ENCODE results near the gene COBL.

The COBL gene

DNA sequence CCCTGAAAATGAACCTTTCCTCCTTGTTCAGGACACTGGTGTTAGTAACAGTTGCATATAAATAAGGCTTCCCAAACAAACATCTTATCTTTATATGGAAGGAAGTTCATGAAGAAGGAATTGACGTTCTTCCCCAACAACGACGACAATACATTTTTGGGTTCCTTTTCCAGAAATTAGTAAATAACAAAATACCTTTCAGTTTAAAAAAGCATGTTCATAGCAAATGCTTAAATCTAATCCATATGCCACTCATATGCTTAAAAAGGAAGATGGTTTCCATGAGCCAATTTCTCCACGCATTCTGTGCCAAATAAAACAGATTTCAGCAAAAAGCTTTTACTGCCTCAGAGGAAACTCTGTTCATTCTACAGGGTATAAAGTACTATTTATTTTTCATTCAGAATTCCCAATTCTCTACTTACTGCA is 182.6 kb downstream of the COBL start:
- TF ChIP-seq CTCF (IDR thresholded peaks at IDR 0.05; ENCODE audit: low read depth, low read length, poor library complexity, severe bottlenecking) (no peak), EZH2phosphoT487 (IDR thresholded peaks at IDR 0.05; ENCODE audit: borderline replicate concordance, low read length) (no peak)
- H4K20me1 ChIP-seq (ENCODE audit: control insufficient read depth, insufficient read depth, low read depth, low read length): no peaks in the 10 kb centered on the region
- H3K36me3 ChIP-seq (ENCODE audit: control insufficient read depth, low read length): no peaks in the 10 kb centered on the region
- no peak overlapping the region for H3K27ac ChIP-seq (ENCODE audit: low read depth, low read length)
- H3K4me1 ChIP-seq (ENCODE audit: control insufficient read depth, low read length): no peaks in the 10 kb centered on the region
- H3K9me2 ChIP-seq (replicated peaks; ENCODE audit: control insufficient read depth, low read length): no peaks in the 10 kb centered on the region
- no peaks in the 10 kb centered on the region for H3K79me2 ChIP-seq (ENCODE audit: control insufficient read depth, low read length)
- H3F3A ChIP-seq (ENCODE audit: control insufficient read depth, insufficient read depth): no peaks in the 10 kb centered on the region
- H3K27me3 ChIP-seq (ENCODE audit: control insufficient read depth, low read length): no peaks in the 10 kb centered on the region
- H3K9me3 ChIP-seq (ENCODE audit: control insufficient read depth, insufficient read depth, low read length): no peaks in the 10 kb centered on the region
- H3K4me2 ChIP-seq (ENCODE audit: low read length): no peak overlapping the region
- no peak overlapping the region for H3K4me3 ChIP-seq (ENCODE audit: low read length)

DNA sequence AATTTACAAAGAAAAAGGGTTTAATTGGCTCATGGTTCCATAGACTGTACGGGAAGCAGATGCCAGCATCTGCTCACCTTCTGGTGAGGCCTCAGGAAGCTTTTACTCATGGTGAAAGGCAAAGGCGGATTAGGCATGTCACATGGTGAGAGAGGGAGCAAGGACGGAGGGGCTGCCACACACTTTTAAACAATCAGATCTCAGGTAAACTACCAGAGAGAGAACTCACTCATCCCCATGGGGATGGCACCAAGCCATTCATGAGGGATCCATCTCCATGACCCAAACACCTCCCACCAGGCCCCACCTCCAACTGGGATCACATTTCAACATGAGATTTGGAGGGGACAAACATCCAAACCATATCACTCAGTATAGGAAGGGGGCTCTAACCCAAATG is 183.9 kb downstream of the COBL start:
- H3K4me3 ChIP-seq (ENCODE audit: low read length): no peak overlapping the region
- H3K4me2 ChIP-seq (ENCODE audit: low read length): no peak overlapping the region
- H3K79me2 ChIP-seq (ENCODE audit: control insufficient read depth, low read length): no peaks in the 10 kb centered on the region
- H3K36me3 ChIP-seq (ENCODE audit: control insufficient read depth, low read length): no peaks in the 10 kb centered on the region
- H3F3A ChIP-seq (ENCODE audit: control insufficient read depth, insufficient read depth): no peaks in the 10 kb centered on the region
- no peaks in the 10 kb centered on the region for H3K27me3 ChIP-seq (ENCODE audit: control insufficient read depth, low read length)
- no peak for TF ChIP-seq EZH2phosphoT487 (IDR thresholded peaks at IDR 0.05; ENCODE audit: borderline replicate concordance, low read length)
- TF ChIP-seq CTCF (IDR thresholded peaks at IDR 0.05; ENCODE audit: low read depth, low read length, poor library complexity, severe bottlenecking): no peak
- no peaks in the 10 kb centered on the region for H4K20me1 ChIP-seq (ENCODE audit: control insufficient read depth, insufficient read depth, low read depth, low read length)
- no peaks in the 10 kb centered on the region for H3K9me2 ChIP-seq (replicated peaks; ENCODE audit: control insufficient read depth, low read length)
- no peak overlapping the region for H3K27ac ChIP-seq (ENCODE audit: low read depth, low read length)
- H3K9me3 ChIP-seq (ENCODE audit: control insufficient read depth, insufficient read depth, low read length): no peaks in the 10 kb centered on the region
- H3K4me1 ChIP-seq (ENCODE audit: control insufficient read depth, low read length): no peaks in the 10 kb centered on the region

DNA sequence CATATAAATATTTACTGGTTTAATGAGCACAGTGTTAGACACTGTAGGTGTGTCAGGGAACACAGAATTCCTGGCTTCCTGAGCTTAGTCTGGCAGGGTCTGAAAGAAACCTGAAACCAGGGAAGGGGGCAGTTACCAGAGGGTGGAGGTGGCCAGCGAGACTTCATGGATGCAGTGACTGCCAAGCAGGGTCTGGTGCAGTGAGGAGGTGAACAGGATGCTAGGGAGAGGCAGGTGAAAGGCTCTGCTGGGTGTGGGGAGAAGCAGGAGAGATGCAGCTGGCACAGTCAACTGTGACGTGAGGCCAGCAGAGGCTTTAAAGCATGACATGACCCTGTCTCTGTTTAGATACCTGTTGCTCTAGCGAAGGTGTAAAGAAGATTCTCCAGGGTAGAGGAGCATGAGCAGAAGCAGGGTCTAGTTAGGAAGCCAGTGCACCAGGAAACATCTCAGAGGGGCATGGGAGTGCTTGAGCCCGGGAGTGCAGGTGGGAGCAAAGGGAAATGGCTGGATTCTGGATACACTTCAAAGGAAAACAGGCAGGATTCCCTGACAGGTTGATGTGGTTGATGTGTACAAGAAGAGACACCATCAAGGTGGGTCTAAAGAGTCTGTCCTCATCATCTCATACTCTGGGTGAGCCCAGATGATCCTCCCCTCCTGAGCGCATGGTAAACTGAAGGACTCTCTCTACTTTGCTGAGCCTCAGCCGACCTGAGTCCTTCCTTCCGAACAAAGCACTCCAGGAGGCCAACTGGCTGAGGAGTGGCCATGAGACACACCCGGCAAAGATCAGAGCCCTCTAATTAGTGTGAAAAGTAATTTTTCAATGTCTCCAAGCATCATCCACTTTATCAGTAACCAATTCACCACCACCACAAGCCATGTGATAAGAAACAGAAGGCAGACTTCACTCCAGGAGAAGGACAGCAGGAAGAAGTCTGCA is 186.8 kb downstream of the COBL start:
- H3K27me3 ChIP-seq (ENCODE audit: control insufficient read depth, low read length): no peaks in the 10 kb centered on the region
- no peak overlapping the region for H3K4me3 ChIP-seq (ENCODE audit: low read length)
- no peak overlapping the region for H3K27ac ChIP-seq (ENCODE audit: low read depth, low read length)
- no peaks in the 10 kb centered on the region for H3K79me2 ChIP-seq (ENCODE audit: control insufficient read depth, low read length)
- H3K9me3 ChIP-seq (ENCODE audit: control insufficient read depth, insufficient read depth, low read length): no peaks in the 10 kb centered on the region
- TF ChIP-seq CTCF (IDR thresholded peaks at IDR 0.05; ENCODE audit: low read depth, low read length, poor library complexity, severe bottlenecking) (no peak), EZH2phosphoT487 (IDR thresholded peaks at IDR 0.05; ENCODE audit: borderline replicate concordance, low read length) (no peak)
- no peaks in the 10 kb centered on the region for H3K36me3 ChIP-seq (ENCODE audit: control insufficient read depth, low read length)
- no peaks in the 10 kb centered on the region for H3K9me2 ChIP-seq (replicated peaks; ENCODE audit: control insufficient read depth, low read length)
- no peaks in the 10 kb centered on the region for H3F3A ChIP-seq (ENCODE audit: control insufficient read depth, insufficient read depth)
- no peaks in the 10 kb centered on the region for H3K4me1 ChIP-seq (ENCODE audit: control insufficient read depth, low read length)
- no peaks in the 10 kb centered on the region for H4K20me1 ChIP-seq (ENCODE audit: control insufficient read depth, insufficient read depth, low read depth, low read length)
- H3K4me2 ChIP-seq (ENCODE audit: low read length): no peak overlapping the region
